T-helper 22 cell (primary cell): Measurements from ENCODE around the gene AMOT.

Experiments used
- DNase-seq: peaks from one replicate; pipeline ENCODE4 v3.0.0-alpha.2; 2020; ENCODE audit warnings: low read depth

AMOT gene

DNA sequence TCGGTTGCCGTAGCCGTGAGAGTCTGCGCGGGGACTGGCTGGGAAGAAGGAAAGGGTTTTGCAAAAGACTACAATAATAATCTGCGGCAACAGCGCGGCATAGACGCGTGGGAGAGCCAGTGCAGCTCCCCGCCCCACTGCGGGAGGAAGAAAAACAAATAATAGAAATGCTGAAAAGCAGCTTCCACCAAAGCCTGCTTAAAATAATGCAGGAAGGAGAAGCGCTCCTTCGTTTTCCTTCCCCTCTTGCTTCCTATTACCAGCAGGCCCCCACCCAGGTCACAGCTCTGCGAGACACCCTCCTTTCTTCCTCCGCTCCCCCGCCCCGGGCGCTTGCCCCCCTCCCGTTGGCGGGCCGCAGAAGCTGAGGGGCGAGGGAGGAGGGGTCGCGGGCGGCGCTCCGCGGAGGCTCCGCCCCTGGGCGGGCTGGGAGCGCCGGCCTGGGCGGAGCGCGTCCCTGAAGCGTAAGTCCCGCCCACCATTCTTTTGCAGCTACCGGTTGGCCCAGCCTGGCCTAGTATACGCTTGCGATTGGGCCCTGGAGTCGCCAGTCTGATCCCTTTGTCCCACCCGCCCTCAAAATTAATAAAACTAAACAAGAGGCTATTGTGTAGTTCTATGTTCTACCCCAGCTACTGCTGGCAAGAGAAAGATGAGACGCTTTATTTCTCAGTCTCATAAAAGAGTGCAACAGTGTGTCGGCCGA is 636 bp upstream of the AMOT start:
- DNase-seq = peak; percentile 67

DNA sequence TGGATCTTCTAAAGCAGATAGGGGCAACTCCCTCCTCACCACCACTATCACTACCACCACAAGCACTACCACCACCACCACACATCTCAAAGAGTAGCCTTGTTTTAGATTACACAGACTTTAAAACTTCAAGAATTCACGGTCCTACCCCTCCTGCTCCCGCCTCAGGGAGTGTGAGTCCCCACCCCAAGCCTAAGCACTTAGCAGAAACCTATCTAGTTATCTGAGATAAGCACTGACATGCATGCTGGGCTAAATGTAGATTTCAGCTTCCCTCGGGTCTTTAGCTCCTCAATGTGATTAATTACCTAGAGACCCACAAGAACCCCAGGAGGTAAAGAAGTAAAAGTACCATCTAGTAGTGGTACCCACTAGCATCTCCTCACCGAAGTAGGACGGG is 775 bp downstream of the AMOT start:
- no peak for DNase-seq

DNA sequence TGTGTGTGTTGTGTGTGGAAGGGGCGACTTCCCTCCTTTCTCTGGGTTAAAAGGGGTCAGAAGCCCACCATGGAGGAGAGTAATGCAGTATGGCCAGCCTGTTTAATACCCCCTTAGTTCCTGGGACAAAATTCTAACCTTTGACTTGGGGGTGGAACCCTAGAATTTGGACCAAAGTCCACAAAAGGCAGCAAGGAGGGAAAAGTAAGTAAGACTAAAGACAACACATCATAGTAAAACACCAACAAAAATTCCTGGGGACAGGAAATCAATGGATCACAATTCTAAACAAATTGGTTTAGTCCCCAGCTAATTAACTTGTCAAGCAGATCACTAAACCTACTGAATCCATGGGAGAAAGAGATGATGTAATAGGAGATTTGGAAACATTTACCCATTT is 3.1 kb downstream of the AMOT start:
- DNase-seq = no peak

DNA sequence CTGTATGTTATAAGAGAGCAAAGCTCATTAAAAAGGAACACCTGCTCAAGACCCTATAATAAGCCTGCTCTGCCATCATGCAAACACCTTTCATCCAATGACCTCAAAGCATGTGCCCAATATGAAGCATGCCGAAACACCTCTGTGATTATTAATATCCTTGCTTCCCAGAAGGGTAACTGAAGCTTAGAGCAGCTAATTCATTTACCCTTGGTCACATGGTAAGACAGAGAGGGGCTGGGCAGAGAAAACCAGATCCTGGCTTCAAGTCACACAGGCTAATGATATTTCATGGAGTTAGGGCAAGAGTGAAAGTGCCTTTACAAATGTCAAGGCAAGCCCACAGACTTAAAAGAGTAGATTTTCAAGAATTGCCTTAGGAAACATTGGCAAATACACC is 5.6 kb downstream of the AMOT start:
- no peak for DNase-seq

DNA sequence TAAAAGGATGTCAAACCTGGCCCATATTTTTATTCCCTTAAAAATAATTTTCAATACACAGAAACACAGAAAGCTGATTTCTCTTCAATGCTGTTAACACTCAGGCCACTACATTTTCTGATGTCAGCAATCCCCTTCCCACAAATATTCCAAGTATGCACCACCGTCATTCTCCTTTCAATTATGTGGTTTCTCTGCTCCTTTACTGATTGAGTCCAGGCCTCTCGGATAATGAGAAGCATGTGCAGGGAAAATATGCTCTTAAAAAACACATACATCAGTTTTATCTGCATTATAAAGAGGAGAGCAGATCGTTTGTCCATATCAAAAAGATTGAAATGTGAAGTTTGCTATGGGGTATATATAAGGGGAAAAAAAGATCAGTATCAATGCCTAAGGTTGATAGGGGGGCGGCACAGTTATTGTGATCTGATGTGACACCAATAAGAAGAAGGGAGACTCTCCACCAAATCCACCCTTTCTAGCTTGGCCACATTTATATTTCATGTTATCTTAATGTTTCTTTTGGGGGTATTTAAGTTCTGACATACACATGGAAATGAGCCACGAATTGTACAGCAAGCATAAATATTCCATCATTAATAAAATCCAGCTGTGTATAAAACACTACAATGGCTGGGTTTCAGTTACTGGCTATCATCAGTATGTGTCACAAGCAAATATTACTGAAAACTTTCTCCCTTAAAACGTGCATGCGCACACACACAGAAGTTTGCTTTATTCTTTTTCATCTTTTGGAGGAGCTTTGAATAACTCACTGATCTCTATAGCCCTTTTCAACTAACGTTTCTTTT is 6.4 kb downstream of the AMOT start:
- DNase-seq = no peak

DNA sequence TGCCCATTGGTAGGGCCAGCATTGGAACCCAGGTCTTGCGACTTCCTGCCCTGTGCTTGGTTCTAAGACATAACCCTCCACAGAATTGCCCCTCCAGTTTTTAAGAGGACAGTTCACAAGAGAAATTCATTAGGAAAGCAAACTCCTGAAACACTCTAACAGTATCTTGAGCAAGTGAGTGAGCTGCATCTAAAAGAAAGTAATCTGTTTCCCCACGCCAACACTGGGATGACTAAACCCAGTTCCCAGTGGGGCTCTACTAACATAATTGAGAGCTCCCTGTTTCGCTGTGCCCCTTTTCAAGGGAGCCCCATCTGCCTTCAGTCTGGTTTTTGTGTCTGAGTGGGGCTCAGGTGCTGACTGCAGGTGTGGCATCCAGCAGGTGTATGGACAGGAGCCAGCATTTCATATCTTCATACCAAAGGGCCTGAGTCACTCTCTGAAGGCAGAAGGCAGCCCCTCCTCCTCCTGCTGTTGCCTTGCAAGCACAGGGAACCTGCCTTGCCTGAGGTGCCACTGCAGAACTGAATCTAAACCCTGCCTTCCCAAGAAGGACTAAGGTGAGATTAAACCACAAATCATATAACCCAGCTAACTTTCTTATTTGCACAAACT is 8.0 kb downstream of the AMOT start:
- DNase-seq = no peak

DNA sequence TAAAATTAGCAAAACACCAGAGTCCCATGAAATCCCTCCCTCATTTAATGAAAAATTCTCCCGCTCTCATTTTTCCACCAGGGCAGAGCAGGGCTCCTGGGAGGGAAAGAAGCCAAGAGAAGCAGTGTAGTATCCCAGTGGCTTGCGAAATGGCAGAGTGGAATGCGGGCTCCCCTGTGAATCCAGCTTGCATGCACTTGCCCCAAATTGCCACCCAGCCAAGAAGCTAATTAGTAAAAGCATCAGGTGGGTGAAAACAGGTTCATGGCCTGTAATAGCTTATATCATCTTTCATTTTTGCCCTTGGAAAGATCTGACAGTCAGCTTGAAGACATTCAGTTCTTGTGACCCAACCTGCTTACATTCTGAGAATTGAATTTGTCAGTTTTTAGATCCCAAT is 10.1 kb downstream of the AMOT start:
- no peak for DNase-seq

DNA sequence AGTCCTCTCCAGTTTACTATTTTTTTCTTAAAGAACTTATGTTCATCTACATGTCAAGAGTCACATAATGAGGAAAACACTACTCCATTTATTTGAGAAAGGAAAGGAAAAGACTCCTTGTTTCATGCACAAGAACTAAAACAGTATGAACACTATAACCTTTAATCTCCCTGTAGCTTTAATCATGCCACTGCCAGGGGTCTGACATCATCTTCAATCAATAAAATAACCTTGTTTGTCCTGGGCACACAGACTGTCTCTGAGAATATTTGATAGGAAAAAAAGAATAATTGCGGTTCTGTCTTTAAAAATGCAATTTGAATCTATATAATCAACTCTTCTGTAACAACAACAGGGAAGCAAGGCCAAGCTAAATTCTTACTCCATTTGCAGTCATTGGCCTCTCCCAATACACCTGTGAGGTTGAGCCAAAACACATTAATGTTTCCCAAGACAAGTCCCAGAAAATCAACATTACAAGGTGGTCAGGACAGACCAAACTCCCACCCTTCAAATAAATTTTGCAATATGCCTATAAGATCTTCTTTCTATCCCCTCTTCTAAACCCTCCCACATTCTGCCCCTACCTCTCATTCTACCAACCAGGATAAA is 13.2 kb downstream of the AMOT start:
- no peak for DNase-seq

DNA sequence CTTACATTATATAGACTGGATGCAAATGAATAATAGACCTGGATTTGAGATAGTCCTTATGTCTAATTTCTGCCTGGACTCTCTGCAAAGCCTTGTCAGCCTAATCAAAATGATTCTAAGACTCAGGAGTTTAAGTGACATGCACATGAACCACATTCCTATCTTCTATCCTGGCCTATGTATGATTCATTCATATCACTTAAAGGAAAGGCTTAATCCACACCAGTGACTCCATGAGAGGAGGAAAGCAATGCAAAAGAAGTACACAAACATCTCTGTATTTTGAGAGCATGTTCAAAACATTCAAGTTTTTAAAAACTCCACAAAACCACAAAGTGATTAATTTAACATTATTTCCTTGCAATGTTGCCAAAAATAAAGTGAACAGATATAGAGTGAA is 14.6 kb downstream of the AMOT start:
- no peak for DNase-seq

DNA sequence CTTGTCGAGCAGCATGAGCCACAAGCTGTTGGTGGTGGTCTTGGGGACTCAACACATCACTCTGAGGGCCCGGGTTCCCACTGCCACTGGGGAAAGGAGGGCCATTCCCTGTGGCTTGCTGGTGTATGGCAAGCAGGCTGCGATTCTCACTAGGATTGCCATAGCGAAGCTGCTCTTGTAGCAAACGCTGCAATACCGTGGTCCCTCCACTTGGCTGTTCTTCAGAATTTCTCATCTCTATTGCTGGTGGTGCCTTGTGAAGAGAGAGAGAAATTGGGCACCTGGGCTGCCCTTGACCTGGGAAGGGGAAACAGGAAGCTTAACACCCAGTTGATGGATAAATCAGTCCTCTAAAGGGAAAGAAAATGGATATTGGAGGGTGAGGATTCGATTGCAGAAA is 17.7 kb downstream of the AMOT start:
- no peak for DNase-seq

DNA sequence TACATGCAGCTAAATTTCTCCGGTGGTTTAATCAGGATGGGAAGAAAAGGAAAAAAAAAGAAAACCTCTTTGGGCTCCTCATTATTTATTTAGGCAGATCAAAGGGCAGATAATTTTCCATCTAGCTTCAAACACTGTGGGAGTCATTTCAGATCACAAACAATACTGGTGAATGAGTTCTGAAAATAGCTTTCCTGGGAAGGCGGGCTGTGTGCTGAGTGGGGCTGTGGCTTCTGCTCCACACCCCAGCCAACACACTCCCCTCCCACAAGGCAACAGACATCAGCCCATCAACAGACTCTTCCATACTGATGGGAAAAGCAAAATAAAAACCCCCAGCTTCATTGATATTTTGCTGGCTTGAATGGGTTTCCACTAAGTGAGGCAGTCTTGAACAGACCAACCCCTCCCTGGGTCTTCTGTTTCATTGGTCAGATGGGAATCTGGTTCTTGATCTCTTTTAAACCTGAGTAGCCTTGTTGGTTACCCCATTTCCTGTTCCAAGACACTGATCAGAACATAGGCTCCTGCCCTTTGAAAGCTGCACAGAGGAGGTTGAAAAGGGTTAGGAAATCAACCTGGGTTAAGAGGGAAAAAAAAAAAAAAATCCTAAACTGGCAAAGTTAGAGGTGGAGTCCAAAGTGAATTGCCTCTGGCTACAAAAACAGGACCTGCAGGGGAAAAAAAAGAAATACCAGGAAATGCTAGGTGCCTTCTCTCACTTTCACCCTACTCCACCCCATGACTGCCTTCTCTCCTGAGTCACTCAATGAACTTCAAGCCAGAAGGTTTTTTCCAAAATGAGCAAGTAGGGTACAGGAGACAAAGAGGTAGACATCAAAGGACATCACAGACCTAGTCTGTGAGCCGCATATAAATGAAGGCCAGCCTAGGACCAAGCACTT is 20.0 kb downstream of the AMOT start:
- DNase-seq = no peak

DNA sequence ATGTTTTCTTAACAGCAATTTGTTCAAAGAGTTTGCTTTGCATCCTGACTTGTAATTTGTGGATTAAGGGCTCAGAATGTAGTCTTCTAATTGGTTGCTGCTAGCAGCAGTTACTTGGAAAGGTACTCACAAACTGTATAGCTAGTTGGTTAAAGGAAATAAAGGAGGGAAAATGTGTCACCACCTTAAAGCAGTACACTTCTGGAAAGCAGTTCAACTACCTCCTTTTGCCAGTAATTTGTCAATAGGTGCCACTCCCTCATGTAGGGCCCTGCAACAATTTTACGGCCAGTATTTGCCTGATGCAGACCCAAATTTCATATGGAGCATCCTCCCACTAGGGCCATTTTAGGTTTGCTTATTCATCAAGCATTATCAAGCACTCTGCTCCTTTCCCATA is 20.8 kb downstream of the AMOT start:
- DNase-seq = no peak

DNA sequence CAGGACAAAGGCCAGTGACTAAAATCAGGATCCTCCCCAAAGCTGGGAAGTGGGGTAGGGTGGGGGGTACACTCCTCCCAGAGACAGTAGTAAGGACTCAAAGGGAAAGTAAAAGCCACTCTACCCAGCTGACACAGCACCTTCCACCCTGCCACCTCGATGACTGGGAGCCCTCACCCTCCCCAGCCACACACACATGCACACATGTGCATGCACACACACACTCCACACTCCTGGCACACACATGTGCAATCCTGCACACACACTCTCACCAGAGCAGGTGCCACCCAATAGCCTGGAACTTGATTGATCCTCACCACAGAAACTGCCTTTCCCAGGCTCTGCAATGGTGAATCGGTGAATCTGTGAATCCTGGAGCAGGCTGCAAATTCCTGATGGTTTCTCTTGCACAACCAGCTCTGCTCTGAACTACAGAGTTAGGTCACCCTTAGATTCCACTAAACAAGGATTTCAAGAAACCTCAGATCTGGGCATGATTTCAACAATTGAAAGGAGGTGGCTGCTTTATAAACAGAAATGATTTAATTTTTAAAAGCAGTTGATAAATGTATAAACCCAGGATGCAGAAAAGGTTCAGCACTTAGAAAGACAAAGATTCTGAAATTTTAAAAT is 21.5 kb downstream of the AMOT start:
- DNase-seq = no peak

DNA sequence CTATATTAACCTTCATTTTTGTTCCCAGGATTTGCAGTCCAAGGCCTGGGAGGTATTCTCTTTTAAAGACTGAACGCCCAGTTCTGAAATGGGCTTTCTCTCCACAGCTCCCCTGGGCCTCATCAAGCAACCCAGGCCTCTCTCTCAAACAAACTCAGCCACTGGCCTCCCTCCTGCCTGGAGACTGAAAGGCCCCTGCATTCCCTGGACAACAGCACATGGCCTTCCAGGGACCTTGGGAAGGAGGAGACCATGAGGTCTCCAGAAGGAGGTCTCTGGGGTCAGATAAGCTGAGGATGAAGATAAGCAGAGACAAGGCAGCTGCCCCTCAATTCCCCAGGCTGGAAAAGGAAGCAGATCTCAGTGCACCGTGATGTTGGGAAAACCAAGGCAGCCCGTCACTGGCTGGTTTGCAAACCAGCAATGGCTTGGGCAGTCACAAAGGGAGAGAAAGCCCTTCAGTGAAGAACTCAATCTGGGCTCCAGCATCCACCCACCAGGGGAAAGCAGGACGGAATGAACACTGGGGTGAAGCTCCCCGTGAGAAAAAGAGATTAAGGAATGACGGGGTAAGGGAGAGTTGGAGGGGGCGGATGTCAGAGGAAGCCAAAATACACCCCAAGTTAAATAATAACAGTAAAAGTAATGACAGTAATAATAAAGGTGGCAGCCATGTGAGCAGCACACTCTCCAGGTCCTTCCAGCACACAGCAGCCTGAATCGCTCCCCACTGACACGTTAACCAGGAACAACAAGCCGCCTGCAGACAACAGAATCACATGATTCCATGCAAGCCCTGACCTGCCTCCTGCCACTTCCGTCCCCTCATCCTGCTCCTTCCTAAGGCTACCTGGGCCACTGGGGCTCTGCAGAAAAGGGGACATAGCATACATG is 22.3 kb downstream of the AMOT start:
- DNase-seq = no peak

DNA sequence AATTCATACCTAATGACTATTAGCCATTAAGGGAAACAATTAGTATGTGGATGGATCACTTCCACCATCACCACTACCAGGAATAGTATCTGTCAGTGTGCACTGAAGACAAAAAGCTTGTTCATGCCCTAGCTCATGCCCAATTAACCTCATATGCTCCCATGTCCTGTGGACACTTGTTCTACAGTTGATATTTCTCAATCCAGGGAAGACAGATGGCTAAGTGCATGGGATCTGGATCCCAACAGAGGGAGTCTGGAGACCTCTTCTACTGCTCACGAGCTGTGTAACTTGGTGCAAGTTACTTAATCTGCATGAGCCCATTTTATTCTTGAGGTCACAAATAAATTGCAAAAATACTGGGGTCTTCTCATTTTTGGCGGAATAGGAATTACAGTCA is 23.7 kb downstream of the AMOT start:
- DNase-seq = no peak

DNA sequence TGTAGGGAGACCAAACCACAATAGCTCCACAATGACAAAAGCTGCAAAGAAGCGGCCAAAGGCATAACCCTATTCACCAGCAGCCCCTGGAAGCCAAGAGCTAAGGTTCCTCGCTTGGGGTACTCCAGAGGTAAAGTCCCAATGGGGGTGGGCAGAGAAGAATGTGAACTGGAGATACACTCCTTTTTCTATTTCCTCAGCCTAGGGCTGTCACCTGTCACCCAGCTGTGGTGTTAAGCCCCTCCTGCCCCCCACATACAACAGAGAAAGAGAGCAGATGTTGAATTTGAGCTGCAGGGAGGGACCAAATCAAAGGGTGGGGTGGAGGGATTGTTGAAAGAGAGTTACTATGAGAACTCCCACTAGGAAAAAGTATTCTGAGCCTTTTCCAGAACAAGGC is 26.1 kb downstream of the AMOT start:
- DNase-seq = no peak

DNA sequence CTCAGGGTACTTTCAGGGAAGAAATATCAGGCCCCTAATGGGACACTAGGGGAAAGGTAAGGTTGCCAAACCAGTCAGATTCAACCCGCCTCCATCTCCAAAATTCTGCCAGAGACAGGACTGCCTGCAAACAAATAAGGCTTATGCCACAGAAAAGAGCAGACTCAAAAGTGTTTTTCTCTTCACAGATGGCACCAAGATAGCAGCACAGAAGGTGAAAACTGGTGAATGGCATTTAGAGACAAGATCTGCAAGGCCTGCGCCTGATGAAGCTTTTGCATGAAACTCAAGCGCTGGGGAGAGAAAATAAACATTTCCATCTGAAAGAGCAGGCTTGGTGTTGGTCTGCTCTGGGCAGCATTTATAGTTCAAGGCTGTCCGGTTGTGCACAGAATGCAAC is 27.9 kb downstream of the AMOT start:
- DNase-seq = no peak

DNA sequence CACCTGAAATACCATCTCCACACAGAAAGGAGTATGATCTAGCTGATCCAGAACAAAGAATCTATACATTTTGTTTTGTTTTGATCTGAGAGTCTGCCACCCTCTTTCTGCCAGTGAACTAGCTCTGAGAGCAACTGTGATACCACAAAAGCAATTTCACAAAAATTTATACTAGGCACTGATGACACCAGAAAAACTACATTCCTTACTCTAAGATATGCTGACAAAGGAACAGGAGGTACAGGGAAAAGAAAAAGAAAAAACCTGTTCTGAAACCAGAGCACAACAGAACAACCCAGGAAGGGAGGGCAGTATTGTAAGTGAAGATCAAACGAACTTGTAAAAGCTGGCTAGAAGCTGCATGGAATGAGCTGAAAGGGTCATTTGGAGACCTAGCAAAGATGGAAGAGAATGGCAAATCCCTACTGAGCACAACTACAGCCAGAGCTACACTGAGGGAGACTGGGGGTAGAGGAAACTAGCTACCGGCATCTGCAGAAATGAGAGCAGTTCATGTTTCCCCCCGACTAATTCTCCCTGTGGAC is 31.9 kb downstream of the AMOT start:
- no peak for DNase-seq

DNA sequence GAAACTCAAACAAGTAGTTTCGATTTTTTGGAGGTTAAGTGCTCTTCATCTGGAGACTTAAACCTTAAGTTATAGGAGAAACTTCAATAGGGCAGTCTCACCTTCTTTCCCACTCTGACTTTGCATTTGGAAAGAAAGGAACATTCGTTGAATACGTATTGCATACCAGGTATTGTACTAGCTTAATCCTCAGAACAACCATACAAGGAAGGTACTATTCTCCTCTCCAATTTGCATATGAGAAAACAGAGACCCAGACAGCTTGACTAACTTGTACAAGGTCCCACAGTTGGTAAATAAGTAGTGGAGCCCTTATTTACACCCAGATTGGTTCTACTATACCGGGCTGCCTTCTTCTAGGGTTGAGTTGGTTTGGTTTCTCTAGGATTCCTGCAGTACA is 32.6 kb downstream of the AMOT start:
- no peak for DNase-seq

DNA sequence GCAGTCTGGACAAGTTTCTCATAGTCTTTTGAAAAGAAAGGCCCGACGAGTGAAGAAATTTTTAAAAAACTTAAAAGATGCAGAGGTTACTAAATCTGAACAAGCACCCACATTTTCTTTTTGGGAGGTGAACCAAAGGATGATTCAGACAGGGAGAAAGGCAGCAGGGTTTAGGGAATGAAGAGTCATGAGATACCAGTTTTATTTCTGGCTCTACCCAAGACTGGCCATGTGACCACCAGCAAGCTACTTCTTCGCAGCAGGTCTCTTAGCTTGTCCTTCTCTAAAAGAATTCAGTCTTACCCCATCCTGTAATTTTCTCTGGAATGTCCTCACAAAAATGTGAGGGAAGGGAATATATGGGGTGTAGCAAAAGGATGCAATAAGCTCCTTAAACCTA is 37.6 kb downstream of the AMOT start:
- DNase-seq = no peak
